GM18508 (cell line): ENCODE results near the gene CCDC74A.
"Not testable (repeated sequence)": the region's sequence is repeated elsewhere in the genome, so short reads cannot be mapped to it uniquely, and the experiment has no call there.

Source experiments
- ATAC-seq: cut with Tn5 transposase; IDR thresholded peaks from one replicate; pipeline ENCODE4 v1.9.1; 2021; ENCODE audit warnings: moderate number of reproducible peaks; ENCODE audit not compliant: insufficient read depth, unreplicated experiment

Gene CCDC74A

GRCh38 chr2:131544813-131545165, 17.1 kb downstream of the CCDC74A start:
- not testable (repeated sequence) for ATAC-seq

- no peak for ATAC-seq
These were observed 25.2 kb downstream of the CCDC74A start for GRCh38 chr2:131552871-131553270.

- no peak for ATAC-seq
These were observed 29.3 kb downstream of the CCDC74A start for GRCh38 chr2:131556998-131557397.

- ATAC-seq, result no peak
These were observed 30.1 kb downstream of the CCDC74A start for GRCh38 chr2:131557558-131558321.

GRCh38 chr2:131566371-131566770, 38.7 kb downstream of the CCDC74A start:
- ATAC-seq, result no peak

- ATAC-seq, result no peak
These were observed 40.2 kb downstream of the CCDC74A start for GRCh38 chr2:131567891-131568290.

- not testable (repeated sequence) for ATAC-seq
These were observed 40.7 kb downstream of the CCDC74A start for GRCh38 chr2:131568401-131568800.

GRCh38 chr2:131572175-131572574, 44.5 kb downstream of the CCDC74A start:
- no peak for ATAC-seq

- ATAC-seq, result no peak
These were observed 50.1 kb downstream of the CCDC74A start for GRCh38 chr2:131577812-131578211.

- no peak for ATAC-seq
These were observed 52.5 kb downstream of the CCDC74A start for GRCh38 chr2:131580187-131580586.
